Measurements from ENCODE around the gene MCM6. TPM values are rescaled to one million over a fixed set of nuclear protein-coding genes. Genes with fewer than 3 reads are reported as not detected.

Gene MCM6
- total RNA-seq, 1 experiment from 2014 or later: 84.8 TPM

DNA sequence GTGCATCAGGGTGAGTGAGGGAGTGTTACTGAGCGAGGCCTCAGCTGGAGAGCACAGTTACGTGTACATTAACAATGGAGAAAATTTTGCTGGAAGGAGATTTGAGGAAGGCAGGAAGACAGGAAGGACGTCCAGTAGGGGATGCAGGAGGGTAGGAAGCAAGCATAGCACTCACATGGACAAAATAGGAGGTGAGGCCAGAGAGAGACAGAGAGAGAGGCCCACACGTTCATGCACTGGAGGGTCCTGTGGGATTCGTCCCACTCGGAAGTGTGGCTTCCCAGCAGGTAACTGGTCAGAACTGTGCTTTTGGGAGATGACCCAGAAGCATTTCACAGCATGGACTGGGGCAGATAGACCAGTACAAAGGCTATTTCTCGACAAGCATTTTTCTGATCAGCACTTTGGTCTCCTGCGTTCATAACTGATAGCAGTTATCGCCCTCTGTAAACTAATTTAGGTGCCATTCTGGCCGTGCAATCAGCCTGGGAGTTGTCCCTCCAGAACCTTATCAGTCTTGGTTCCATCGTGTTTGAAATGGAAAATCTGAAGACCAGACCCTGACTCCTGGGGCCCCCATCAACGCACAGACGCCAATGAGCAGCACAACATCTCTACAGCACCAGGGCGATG, 44.9 kb downstream of the MCM6 start:
- Histone ChIP-seq H3K4me1 (ENCODE audit: control insufficient read depth in 1 of 2, insufficient read depth in 2 of 2, low read length in 2 of 2) (no peaks in the 10 kb centered on the region), H3K79me2 (ENCODE audit: insufficient read depth, low read length) (no peaks in the 10 kb centered on the region), H3K4me3 (replicated peaks in 1 of 2; ENCODE audit: low read depth in 1 of 2, low read length in 2 of 2) (no peak overlapping the region), H3K9me2 (ENCODE audit: insufficient read depth) (no peaks in the 10 kb centered on the region), H3K27ac (ENCODE audit: low read depth, low read length) (no peak overlapping the region), H4K20me1 (ENCODE audit: insufficient read depth) (no peaks in the 10 kb centered on the region), H3K9ac (ENCODE audit: low read length) (no peak overlapping the region), H3K36me3 (ENCODE audit: control insufficient read depth in 1 of 2, insufficient read depth in 2 of 2, low read length in 2 of 2) (no peaks in the 10 kb centered on the region), H3K9me3 (ENCODE audit: control insufficient read depth in 1 of 2, insufficient read depth in 1 of 2, low read depth in 1 of 2, low read length in 2 of 2) (no peaks in the 10 kb centered on the region), H3K27me3 (ENCODE audit: insufficient read depth, low read length) (no peaks in the 10 kb centered on the region), H3K4me2 (ENCODE audit: low read length) (no peak overlapping the region), H2AFZ (ENCODE audit: low read depth, low read length, poor library complexity, severe bottlenecking) (no peak overlapping the region)
- TF ChIP-seq POLR2A (IDR thresholded peaks at IDR 0.05; ENCODE audit: borderline replicate concordance, extremely low read depth, insufficient read depth, insufficient read length) (no peak), FOSL1 (IDR thresholded peaks at IDR 0.05; ENCODE audit: low read depth) (no peak), ZFX (IDR thresholded peaks at IDR 0.05) (no peak), EZH2phosphoT487 (IDR thresholded peaks at IDR 0.05; ENCODE audit: borderline replicate concordance) (no peak), SP1 (IDR thresholded peaks at IDR 0.05; ENCODE audit: low read depth) (no peak), ZNF274 (IDR thresholded peaks at IDR 0.05; ENCODE audit: low read depth, low read length) (no peak), CTCF (IDR thresholded peaks at IDR 0.05 in 2 of 3, conservative IDR thresholded peaks at IDR 0.05 in 1 of 3; ENCODE audit: borderline replicate concordance in 1 of 3, insufficient read depth in 1 of 3, low read depth in 2 of 3, low read length in 2 of 3) (no peak), EZH2 (IDR thresholded peaks at IDR 0.05) (no peak), TCF7L2 (IDR thresholded peaks at IDR 0.05; ENCODE audit: borderline replicate concordance, extremely low read depth, insufficient read depth, insufficient read length) (no peak), RAD21 (IDR thresholded peaks at IDR 0.05; ENCODE audit: low read depth) (no peak), MAX (IDR thresholded peaks at IDR 0.05) (no peak), ELF1 (IDR thresholded peaks at IDR 0.05; ENCODE audit: borderline replicate concordance, low read depth) (no peak), SIN3A (IDR thresholded peaks at IDR 0.05; ENCODE audit: low read depth) (no peak), JUND (IDR thresholded peaks at IDR 0.05) (no peak), CEBPB (IDR thresholded peaks at IDR 0.05; ENCODE audit: low read depth) (no peak)
- TF ChIP-seq, protein P1, sequence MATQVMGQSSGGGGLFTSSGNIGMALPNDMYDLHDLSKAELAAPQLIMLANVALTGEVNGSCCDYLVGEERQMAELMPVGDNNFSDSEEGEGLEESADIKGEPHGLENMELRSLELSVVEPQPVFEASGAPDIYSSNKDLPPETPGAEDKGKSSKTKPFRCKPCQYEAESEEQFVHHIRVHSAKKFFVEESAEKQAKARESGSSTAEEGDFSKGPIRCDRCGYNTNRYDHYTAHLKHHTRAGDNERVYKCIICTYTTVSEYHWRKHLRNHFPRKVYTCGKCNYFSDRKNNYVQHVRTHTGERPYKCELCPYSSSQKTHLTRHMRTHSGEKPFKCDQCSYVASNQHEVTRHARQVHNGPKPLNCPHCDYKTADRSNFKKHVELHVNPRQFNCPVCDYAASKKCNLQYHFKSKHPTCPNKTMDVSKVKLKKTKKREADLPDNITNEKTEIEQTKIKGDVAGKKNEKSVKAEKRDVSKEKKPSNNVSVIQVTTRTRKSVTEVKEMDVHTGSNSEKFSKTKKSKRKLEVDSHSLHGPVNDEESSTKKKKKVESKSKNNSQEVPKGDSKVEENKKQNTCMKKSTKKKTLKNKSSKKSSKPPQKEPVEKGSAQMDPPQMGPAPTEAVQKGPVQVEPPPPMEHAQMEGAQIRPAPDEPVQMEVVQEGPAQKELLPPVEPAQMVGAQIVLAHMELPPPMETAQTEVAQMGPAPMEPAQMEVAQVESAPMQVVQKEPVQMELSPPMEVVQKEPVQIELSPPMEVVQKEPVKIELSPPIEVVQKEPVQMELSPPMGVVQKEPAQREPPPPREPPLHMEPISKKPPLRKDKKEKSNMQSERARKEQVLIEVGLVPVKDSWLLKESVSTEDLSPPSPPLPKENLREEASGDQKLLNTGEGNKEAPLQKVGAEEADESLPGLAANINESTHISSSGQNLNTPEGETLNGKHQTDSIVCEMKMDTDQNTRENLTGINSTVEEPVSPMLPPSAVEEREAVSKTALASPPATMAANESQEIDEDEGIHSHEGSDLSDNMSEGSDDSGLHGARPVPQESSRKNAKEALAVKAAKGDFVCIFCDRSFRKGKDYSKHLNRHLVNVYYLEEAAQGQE (IDR thresholded peaks at IDR 0.05; ENCODE audit: low read depth): no peak
- TF ChIP-seq, protein P2, sequence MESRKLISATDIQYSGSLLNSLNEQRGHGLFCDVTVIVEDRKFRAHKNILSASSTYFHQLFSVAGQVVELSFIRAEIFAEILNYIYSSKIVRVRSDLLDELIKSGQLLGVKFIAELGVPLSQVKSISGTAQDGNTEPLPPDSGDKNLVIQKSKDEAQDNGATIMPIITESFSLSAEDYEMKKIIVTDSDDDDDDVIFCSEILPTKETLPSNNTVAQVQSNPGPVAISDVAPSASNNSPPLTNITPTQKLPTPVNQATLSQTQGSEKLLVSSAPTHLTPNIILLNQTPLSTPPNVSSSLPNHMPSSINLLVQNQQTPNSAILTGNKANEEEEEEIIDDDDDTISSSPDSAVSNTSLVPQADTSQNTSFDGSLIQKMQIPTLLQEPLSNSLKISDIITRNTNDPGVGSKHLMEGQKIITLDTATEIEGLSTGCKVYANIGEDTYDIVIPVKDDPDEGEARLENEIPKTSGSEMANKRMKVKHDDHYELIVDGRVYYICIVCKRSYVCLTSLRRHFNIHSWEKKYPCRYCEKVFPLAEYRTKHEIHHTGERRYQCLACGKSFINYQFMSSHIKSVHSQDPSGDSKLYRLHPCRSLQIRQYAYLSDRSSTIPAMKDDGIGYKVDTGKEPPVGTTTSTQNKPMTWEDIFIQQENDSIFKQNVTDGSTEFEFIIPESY (IDR thresholded peaks at IDR 0.05; ENCODE audit: extremely low read depth, insufficient replicate concordance, low read length): no peak
- no peak for DNase-seq (ENCODE audit: low read depth, low spot score)
- ChIA-PET CTCF (no interaction called here), RAD21 (ENCODE audit: low non-redundant PET in 1 of 2, low total read pairs in 2 of 2, uncharacterized antibody in 2 of 2, unreplicated experiment in 2 of 2) (no interaction called here), POLR2A (no interaction called here)
- no TSS peak for BruUV-seq (replicated peaks)
- intact Hi-C loops (cut with micrococcal nuclease): no loop called here
- no peak for ATAC-seq

All from HCT116 (cell line).